Thyroid gland (tissue), 4 donors: Measurements from ENCODE around the gene IL2RG. TPM values are rescaled to one million over a fixed set of nuclear protein-coding genes. Genes with fewer than 3 reads are reported as not detected.

Experiments
- DNase-seq, 2 donors: peaks; one replicate each; pipeline ENCODE4 v3.0.0-alpha.2; 2019
- H3K27ac ChIP-seq, 3 donors: fragments of 200-600 bp; sonication (generic); 1 replicate in 2 of 3; 2 replicates in 1 of 3; pipeline ENCODE4 v1.5.1; 2016 to 2019; ENCODE audit warnings: mild to moderate bottlenecking in 1 of 3, moderate library complexity in 1 of 3
- H3K27me3 ChIP-seq: fragments of 200-600 bp; sonication (generic); one replicate; pipeline ENCODE4 v1.5.1; 2019
- H3K36me3 ChIP-seq, 2 donors: fragments of 200-600 bp; sonication (generic); one replicate each; pipeline ENCODE4 v1.5.1; 2016 to 2019
- H3K4me1 ChIP-seq, 2 donors: fragments of 200-600 bp; sonication (generic); one replicate each; pipeline ENCODE4 v1.5.1; 2017 to 2019
- H3K4me3 ChIP-seq, 3 donors: fragments of 200-600 bp; sonication (generic); replicated peaks in 1 of 3; 1 replicate in 2 of 3; 2 replicates in 1 of 3; pipeline ENCODE4 v1.5.1; 2016; ENCODE audit warnings: mild to moderate bottlenecking in 1 of 3
- H3K9me3 ChIP-seq: fragments of 200-600 bp; sonication (generic); one replicate; pipeline ENCODE4 v1.5.1; 2017
- POLR2A ChIP-seq, 2 donors: fragments of 450-650 bp; IDR thresholded peaks; one replicate each; pipeline ENCODE4 v1.6.1; 2017; ENCODE audit warnings: antibody characterized with exemption in 2 of 2, mild to moderate bottlenecking in 2 of 2, moderate library complexity in 1 of 2
- WGBS, 2 donors: methylation state at CpG; one replicate each; pipeline ENCODE4 v1.1.5; 2017; 5-methylcytosine and 5-hydroxymethylcytosine counted together
- intact Hi-C: fragments of 100-400 bp; cut with DNase I; formaldehyde crosslinking; loops from one replicate; pipeline ENCODE4 v1.15.1; 2023
- total RNA-seq, 4 donors: library from RNA; depleted of rRNA; stranded (reverse); fragments of >200 nt; gene quantifications; one replicate each; pipeline ENCODE4 v1.2.3, GENCODE V29; 2016
- TF ChIP-seq, protein P1 (sequence below), 6 experiments: fragments of 200-600 bp in 3 of 6; fragments of 450-650 bp in 3 of 6; sonication (generic) in 3 of 6; IDR thresholded peaks; one replicate each; pipeline ENCODE4 v1.5.1; 2016 to 2019; ENCODE audit warnings: antibody characterized with exemption in 6 of 6, mild to moderate bottlenecking in 2 of 6, inconsistent platforms in 1 of 6, moderate library complexity in 1 of 6

Gene IL2RG
- total RNA-seq, 4 donors from 2014 or later = 2.1 to 14.8 (median 4.8) TPM

DNA sequence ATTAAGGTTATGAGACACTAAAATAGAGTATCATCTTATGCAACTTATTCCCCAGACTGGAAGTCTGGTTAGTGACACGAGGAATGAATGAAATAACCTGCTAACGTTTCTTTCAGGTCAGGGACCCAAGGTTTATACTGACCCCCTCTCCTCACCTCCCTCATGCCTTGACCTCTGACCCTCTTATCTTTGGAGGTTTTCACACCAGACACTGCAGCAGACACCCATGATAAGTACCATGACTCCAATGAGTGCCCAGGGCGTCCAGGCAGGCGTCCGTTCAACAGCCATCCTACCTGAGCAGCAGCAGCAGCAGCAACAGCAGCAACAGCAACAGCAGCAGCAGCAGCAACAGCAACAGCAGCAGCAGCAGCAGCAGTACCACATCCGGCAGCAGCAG lies 29.1 kb upstream of the IL2RG start:
- Histone ChIP-seq H3K4me1 (peaks cover 0 to 7% of the 10 kb centered on the region in 2 donors), H3K36me3 (peaks cover 11 to 19% of the 10 kb centered on the region in 2 donors), H3K9me3 (no peaks in the 10 kb centered on the region), H3K27me3 (no peaks in the 10 kb centered on the region), H3K27ac (no peak overlapping the region), H3K4me3 (no peak overlapping the region)
- TF ChIP-seq, protein P1, sequence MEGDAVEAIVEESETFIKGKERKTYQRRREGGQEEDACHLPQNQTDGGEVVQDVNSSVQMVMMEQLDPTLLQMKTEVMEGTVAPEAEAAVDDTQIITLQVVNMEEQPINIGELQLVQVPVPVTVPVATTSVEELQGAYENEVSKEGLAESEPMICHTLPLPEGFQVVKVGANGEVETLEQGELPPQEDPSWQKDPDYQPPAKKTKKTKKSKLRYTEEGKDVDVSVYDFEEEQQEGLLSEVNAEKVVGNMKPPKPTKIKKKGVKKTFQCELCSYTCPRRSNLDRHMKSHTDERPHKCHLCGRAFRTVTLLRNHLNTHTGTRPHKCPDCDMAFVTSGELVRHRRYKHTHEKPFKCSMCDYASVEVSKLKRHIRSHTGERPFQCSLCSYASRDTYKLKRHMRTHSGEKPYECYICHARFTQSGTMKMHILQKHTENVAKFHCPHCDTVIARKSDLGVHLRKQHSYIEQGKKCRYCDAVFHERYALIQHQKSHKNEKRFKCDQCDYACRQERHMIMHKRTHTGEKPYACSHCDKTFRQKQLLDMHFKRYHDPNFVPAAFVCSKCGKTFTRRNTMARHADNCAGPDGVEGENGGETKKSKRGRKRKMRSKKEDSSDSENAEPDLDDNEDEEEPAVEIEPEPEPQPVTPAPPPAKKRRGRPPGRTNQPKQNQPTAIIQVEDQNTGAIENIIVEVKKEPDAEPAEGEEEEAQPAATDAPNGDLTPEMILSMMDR (IDR thresholded peaks at IDR 0.05) = no peak
- no peak for TF ChIP-seq POLR2A (IDR thresholded peaks at IDR 0.05)
- no peak for DNase-seq
- intact Hi-C loops = no loop called here
- 71 to 76% methylated on average over 2 to 5 of the region's 6 CpGs for whole genome bisulfite sequencing, 2 donors

DNA sequence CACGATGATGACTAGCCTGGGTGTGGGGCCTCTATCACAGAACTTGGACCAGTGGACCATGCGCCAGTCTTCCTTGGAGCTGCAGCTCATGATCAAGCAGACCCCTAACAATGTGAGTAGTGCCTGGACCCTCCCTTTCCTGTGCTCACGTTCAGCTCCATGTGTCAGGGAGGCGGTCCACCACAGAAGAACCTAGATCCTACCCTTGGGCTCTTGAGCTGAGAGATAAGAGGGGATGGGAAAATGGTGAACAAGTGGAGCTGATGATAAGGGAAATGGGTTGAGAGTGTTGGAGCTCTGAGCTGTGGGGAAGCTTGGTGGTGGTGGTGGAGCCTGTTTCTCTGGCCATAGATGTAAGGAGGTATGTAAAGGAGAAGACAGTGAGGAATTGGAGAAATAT lies 20.1 kb upstream of the IL2RG start:
- Histone ChIP-seq H3K9me3 (no peaks in the 10 kb centered on the region), H3K4me1 (no peaks in the 10 kb centered on the region), H3K36me3 (peaks cover 24 to 26% of the 10 kb centered on the region in 2 donors), H3K27ac (no peak overlapping the region), H3K4me3 (no peak overlapping the region), H3K27me3 (no peaks in the 10 kb centered on the region)
- no peak for DNase-seq
- intact Hi-C loops = no loop called here
- no peak for TF ChIP-seq POLR2A (IDR thresholded peaks at IDR 0.05)
- TF ChIP-seq, protein P1 (IDR thresholded peaks at IDR 0.05) = no peak
- WGBS, 2 donors = 75 to 100% methylated on average over 1 to 2 of the region's 4 CpGs

DNA sequence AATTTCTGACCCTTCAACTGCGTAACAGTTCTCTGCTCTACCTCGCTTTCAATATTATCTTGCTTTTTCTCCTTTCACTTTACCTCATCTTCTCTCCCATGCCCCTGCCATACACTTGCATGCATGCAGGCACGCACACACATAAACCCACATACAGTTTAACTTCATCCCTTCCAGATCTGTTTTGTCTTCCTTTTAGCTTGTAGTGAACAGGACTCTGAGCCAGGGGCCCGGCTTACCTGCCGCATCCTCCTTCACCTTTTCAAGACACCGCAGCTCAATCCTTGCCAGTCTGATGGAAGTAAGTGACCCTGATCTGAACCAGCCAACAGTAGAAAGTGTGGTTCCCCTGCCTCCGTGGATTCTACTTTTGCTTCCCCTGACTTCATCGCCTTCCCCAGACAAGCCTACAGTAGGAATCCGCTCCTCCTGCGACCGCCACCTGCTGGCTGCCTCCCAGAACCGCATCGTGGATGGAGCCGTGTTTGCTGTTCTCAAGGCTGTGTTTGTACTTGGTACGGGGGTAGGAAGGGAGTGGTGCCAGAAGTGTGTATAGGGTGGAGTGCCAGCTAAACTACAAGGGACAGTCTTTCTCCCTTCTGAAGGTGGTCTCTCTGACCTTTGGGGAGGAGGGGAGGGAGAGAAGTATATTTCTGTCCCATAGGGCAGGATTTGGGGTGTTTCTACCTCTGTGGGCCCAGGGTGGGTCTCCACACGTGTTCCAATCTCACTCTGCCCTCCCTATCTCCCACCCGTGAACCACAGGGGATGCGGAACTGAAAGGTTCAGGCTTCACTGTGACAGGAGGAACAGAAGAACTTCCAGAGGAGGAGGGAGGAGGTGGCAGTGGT lies 17.8 kb upstream of the IL2RG start:
- Histone ChIP-seq H3K9me3 (no peaks in the 10 kb centered on the region), H3K4me1 (no peaks in the 10 kb centered on the region), H3K36me3 (peaks cover 12 to 21% of the 10 kb centered on the region in 2 donors), H3K27ac (no peak overlapping the region), H3K4me3 (no peak overlapping the region), H3K27me3 (no peaks in the 10 kb centered on the region)
- peak; percentile 52 to 54 for DNase-seq
- no peak for TF ChIP-seq POLR2A (IDR thresholded peaks at IDR 0.05)
- TF ChIP-seq, protein P1 (IDR thresholded peaks at IDR 0.05) = peak in 5 of 6 experiments; percentile 26 to 59 (median 45)
- intact Hi-C loops = no loop called here
- WGBS, 2 donors = 40 to 63% methylated on average over 12 to 16 of the region's 18 CpGs

DNA sequence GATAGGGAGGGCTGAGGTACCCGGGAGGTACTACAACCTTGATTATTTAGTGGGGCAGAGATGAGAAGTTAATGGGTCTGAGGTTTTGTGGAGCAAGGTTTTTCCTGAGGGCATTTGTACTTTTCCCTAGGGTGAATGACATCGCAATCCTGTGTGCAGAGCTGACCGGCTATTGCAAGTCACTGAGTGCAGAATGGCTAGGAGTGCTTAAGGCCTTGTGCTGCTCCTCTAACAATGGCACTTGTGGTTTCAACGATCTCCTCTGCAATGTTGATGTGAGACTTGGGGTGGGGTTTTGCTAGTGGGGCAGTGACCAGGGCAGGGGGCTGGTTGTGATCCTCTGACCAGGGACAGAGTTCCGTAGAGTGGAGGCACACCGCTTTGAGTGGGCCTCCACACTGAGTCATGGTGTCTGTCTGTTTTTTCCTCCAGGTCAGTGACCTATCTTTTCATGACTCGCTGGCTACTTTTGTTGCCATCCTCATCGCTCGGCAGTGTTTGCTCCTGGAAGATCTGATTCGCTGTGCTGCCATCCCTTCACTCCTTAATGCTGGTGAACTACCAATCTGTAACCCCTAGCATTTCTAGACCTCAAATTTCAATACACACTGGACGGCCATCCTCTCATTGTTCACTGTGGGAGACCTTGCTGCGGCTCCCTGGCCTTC lies 16.9 kb upstream of the IL2RG start:
- WGBS, 2 donors = 81 to 93% methylated on average over 6 to 9 of the region's 12 CpGs
- Histone ChIP-seq H3K4me3 (no peak overlapping the region), H3K9me3 (no peaks in the 10 kb centered on the region), H3K27ac (no peak overlapping the region), H3K27me3 (no peaks in the 10 kb centered on the region), H3K36me3 (peaks cover 12 to 27% of the 10 kb centered on the region in 2 donors), H3K4me1 (no peaks in the 10 kb centered on the region)
- intact Hi-C loops = no loop called here
- DNase-seq = no peak
- TF ChIP-seq POLR2A (IDR thresholded peaks at IDR 0.05) = no peak
- TF ChIP-seq, protein P1 (IDR thresholded peaks at IDR 0.05) = no peak
